Measurements from ENCODE around the gene DISP2.

DISP2 gene

DNA sequence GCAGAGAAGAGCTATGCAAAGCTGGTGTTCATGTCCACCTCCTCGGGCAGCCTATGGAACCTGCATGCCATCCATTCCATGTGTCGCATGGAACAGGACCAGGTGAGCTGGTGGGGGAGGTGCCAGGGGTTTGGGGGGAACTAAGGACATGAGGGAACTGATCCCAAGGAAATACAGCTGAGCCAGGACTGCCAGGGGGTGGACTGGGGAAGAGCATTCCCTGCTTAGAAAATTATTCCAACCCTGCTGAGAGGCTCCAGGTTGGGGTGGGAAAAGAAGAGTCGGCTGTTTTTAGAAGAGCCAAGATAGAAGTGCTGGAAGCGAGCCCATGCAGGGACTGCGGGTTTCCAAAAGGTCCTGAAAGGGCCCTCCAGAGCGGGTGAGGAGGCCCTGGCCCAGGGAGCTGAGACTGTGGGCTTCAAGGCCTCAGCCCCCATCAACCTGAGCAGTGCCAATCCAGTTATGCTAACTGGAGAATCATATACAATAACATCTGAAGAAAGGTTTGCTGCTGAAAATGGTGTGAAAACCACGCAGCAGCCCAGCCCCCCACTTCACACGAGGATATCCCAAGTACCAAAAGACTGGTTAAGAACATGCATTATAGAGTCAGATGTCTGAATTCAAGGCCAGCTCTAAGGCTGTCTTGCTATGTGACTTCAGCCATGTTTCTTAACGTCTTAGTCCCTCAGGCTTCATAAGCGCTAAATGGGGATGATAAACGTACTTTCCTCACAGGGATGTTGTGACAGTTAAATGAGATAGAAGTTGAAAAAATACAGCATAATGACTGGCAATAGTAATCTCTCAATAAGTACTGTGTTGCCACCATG, 7.8 kb downstream of the DISP2 start:
- DNase-seq, result no peak

DNA sequence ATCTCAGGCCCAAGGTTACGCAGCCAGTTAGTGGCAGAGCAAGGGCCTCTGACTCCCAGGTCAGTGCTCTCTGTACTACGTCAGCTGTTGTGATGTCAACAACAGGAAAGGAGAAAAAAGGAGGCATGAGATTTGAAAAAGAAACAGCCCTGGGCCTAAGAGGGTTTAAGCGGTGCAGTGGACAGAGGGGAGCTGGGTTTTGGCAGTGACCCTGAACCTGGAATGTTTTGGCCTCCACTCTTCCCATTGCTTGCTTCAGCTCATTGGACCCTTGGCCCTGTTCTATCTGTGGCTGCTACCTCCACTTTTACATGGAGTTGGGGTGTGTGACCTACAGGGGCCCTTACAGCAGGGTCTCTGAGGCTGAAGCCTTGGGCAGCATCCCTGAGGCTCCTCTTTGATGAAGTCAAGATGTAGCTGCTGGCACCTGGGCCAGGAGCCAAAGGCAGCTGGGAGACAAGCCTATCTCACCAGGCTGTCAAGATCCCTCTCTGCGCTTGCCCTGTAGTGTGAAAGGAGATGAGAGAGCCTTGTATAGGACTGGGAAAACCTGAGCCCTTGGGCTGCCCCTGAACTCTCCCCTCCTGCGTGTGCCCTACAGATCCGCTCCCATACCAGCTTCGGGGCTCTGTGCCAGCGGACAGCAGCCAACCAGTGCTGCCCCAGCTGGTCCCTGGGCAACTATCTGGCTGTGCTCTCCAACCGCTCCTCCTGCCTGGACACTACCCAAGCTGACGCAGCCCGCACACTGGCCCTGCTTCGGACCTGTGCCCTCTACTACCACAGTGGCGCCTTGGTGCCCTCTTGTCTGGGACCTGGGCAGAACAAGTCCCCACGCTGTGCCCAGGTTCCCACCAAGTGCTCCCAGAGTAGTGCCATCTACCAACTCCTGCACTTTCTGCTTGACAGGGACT, 8.7 kb downstream of the DISP2 start:
- DNase-seq, result no peak

DNA sequence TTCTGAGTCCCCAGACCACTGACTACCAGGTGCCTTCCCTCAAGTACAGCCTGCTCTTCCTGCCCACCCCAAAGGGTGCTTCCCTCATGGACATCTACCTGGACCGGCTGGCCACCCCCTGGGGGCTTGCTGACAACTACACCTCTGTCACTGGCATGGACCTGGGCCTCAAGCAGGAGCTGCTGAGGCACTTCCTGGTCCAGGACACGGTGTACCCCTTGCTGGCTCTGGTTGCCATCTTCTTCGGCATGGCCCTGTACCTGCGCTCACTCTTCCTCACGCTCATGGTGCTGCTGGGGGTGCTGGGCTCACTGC, 9.3 kb downstream of the DISP2 start:
- no peak for DNase-seq

DNA sequence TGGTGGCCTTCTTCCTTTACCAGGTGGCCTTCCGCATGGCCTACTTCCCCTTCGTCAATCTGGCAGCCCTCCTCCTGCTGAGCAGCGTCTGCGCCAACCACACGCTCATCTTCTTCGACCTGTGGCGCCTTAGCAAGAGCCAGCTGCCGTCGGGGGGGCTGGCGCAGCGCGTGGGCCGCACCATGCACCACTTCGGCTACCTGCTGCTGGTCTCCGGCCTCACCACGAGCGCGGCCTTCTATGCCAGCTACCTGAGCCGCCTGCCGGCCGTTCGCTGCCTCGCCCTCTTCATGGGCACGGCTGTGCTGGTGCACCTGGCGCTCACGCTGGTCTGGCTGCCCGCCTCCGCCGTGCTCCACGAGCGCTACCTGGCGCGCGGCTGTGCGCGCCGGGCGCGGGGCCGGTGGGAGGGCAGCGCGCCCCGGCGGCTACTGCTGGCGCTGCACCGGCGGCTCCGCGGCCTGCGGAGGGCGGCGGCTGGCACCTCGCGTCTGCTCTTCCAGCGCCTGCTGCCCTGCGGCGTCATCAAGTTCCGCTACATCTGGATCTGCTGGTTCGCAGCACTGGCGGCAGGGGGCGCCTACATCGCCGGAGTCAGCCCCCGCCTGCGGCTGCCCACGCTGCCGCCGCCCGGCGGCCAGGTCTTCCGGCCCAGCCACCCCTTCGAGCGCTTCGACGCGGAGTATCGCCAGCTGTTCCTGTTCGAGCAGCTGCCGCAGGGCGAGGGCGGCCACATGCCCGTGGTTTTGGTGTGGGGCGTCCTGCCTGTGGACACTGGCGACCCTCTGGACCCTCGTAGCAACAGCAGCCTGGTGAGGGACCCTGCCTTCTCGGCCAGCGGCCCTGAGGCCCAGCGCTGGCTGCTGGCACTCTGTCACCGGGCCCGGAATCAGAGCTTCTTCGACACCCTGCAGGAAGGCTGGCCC, 9.9 kb downstream of the DISP2 start:
- DNase-seq, result peak; percentile 80 to 86

DNA sequence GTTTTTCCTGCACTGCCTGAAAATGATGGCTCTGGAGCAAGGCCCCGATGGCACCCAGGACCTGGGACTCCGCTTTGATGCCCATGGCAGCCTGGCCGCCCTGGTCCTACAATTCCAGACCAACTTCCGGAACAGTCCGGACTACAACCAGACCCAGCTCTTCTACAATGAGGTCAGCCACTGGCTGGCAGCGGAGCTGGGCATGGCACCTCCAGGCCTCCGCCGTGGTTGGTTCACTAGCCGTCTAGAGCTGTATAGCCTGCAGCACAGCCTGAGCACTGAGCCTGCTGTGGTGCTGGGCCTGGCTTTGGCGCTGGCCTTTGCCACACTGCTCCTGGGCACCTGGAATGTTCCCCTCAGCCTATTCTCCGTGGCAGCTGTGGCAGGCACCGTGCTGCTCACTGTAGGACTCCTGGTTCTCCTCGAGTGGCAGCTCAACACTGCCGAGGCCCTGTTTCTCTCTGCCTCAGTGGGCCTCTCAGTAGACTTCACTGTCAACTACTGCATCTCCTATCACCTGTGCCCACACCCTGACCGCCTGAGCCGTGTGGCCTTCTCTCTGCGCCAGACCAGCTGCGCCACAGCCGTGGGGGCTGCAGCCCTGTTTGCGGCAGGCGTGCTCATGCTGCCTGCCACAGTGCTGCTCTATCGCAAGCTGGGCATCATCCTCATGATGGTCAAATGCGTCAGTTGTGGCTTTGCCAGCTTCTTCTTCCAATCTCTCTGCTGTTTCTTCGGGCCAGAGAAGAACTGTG, 10.9 kb downstream of the DISP2 start:
- no peak for DNase-seq

DNA sequence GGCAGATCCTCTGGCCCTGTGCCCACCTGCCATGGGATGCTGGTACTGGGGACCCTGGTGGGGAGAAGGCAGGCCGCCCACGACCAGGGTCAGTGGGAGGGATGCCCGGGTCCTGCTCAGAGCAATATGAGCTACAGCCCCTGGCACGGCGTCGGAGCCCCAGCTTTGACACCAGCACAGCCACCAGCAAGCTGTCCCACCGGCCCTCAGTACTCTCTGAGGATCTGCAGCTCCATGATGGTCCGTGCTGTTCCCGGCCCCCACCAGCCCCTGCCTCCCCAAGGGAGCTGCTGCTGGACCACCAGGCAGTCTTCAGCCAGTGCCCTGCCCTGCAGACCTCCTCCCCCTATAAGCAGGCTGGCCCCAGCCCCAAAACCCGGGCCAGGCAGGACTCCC, 11.5 kb downstream of the DISP2 start:
- DNase-seq, result no peak

DNA sequence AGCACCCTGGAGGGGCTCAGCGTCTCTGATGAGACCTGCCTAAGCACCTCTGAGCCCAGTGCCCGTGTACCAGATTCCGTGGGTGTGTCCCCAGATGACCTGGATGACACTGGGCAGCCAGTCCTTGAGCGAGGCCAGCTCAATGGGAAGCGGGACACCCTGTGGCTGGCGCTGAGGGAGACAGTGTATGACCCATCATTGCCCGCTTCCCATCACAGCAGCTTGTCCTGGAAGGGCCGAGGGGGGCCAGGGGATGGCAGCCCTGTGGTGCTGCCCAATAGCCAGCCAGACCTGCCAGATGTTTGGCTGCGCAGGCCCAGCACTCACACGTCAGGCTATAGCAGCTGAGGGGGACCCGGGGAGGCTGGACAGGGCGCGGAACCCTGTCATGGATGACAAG, 12.0 kb downstream of the DISP2 start:
- no peak for DNase-seq

DNA sequence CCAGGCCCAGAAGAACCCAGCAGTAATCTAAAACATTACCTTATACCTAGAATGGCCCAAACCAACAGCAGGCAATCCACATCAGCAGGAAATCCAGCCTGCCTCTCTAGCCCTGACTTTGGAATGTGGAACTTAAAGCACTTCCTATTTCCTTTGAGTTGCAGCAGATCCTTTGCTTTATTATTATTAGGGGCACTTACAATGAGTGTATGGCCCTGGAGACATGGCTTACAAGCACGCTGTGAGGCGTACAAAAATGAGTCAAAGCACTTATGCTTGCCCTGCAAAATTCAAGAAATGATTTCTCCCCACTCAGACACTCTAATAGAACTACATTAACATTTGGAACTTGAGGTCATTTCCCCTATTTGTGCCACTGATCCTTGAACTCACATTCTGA, 15.0 kb downstream of the DISP2 start:
- DNase-seq, result no peak

DNA sequence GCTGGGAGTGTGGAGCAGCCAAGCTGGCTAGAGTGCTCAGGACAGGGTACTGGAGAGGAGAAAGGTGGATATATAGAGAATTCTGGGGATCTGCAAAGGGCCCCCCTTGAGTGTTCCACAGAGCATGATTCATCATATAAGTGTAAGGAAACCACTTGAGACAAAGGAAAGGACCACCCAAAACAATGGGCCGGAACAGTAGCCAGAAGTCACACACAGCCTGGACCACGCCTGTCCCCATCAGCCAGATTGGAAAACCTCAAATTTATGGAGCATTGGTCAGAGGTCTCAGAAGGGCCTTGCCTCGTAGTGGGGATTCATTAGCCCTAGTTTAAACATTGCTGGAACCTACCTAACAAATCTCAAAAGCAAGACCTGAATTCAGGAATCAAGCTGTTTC, 19.6 kb downstream of the DISP2 start:
- no peak for DNase-seq

DNA sequence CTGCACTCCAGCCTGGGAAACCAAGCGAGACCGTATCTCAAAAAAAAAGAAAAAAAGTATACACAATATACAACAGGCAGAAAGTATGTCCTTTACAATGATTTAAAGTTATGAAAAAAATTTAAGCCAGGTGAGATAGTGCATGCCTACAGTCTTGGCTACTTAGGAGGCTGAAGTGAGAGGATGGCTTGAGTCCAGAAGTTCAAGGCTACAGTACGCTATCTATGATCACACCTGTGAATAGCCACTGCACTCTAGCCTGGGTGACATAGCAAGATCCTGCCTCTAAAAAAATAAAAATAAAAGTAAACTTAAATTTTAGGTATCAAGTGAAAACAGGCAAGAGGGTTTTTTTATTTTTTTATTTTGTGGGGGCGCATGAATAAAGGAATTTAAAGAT, 21.4 kb downstream of the DISP2 start:
- no peak for DNase-seq

DNA sequence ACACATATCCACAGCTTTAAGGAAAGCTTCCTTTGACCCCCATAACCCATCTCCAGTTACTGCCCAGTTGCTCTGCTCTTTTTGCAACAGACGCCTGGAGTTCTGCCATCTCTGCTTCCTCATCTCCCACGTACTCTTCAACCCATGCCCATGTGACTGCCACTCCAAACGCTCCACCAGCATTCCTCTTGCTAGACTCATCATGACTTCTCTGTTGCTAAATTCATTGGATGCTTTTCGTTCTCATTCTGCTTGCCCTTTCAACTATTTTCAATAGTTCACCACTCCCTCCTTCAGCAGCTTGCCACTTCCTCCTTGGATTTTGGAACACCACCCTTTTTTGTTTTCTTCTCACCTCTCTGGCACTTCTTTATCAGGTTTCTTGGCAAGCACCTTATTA, 21.8 kb downstream of the DISP2 start:
- no peak for DNase-seq

DNA sequence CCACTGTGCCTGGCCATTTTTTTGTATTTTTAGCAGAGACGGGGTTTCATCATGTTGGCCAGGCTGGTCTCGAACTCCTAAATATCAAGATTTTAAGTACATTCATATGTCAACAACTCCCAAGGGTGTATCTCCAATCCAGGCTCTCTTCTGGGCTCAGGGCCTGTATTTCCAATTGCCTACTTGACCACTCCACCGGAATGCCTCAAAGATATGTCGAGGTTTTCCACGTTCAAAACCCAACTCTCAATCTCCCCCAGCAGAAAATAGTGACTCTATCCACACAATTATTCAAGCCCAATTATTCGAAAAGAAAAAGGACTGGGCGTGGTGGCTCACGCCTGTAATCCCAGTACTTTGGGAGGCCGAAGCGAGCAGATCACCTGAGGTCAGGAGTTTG, 22.6 kb downstream of the DISP2 start:
- no peak for DNase-seq

DNA sequence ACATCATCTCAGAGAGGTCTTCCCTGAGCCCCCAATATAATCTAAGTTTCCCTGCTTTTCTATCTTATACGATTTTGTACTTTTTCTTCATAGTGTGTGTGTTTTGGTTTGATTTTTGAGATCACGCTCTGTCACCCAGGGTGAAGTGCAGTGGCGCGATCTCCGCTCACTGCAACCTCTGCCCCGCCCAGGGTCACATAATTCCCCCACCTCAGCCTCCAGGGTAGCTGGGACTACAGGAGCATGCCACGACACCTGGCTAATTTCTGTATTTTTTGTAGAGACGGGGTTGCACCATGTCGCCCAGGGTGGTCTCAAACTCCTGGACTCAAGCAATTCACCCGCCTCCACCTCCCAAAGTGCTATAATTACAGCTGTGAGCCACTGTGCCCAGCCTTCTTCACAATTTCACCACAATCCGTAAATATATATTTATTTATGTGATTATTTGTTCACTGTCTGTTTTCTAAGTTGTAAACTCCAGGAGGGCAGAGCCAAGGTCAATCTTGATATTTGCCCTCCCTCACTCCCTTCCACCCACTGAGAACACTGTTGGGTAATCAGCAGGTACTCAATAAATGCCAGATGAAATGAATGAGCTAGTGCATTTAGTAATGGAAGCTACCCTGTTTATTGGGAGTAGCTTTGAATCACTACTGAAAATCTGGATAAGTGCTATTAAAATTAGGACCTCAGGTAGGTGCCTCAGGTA, 24.0 kb downstream of the DISP2 start:
- no peak for DNase-seq

DNA sequence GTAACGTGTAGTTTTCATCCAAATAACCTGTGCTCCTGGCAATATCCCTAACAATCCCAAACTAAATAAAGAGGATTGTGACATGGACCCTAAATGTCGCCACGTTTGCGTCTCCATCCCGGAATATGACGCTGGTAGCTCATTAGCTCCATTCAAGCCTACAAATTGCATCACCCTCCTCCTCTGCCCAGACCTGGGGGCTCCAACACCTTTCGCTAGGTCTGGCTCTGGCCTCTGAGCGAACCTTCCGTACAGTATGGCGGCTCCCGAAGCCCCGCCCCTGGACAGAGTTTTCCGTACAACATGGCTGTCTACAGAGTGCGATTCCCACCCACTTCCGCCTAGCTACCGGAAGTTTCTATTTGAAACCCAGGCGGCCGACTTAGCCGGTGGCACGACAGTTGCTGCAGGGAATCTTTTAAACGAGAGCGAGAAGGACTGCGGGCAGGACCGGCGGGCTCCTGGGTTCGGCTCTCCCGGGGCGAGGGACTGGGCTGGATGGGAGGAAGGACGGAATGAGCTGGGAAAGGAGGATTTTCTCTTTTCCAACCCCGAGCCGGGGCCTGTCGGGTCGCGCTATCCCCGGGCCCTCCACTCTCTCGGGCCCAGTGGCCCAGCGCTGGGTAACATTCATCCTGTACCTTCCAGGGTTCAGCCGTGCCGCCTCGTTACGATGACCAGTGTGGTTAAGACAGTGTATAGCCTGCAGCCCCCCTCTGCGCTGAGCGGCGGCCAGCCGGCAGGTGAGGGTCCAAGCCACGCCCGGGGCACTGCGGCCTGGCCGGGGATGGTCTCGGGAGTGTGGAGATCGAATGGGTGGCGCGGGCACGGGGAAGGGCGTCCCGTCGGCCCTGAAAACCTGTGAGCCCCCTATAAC, 24.8 kb downstream of the DISP2 start, which contains the start of gene KNSTRN:
TSS of gene KNSTRN (plus strand) at position 142 of the 877 bp plus-strand sequence. CDS start at position 257, 115 bp downstream.
- DNase-seq, result peak; percentile 92 to 95

DNA sequence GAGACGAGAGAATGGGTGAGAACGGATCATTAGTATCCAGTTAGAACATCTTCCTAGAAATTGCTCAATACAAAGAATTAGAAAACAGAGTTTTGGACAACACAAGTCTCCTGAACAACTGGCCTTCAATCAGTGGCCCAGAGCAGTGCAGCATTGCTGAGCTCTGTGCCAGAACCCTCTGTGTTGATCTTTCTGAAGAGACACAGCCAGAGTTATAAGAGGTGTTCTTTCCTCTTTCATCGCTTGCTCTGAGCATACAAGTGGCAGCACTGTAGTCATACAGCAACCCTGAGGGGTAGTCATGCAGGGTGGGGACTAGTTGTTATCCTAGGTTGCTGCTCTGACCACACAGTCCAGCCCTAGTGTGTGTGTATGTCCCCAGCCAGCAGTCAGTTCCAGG, 28.5 kb downstream of the DISP2 start:
- no peak for DNase-seq

DNA sequence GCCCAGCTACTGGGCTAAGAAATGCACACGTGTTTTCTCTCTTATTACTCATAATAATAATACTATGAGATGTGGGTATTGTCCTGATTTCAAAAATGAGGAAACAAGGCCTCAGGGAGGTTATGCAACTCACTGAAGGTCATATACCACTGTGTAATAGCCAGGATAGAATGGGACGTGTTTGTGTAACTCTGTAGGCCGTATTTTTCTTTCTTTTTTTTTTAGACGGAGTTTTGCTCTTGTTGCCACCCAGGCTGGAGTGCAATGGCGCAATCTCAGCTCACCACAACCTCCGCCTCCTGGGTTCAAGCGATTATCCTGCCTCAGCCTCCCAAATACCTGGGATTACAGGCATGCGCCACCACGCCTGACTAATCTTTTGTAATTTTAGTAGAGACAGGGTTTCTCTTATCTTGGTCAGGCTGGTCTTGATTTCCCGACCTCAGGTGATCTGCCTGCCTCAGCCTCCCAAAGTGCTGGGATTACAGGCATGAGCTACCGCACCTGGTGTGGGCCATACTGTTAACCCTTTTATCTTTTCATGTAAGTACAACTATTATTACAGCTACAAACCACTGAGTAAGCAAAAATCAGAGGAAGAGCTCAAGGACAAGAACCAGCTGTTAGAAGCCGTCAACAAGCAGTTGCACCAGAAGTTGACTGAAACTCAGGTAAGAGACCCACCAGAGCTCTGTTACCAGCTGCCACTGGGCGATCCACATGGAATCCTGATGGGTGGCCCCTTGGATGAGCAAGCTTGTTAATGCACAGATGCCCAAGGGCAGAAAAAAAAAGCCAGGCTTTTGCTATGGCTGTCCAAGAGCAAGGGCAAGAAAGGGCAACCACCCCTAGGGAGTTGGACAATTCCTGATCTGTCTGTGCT, 31.2 kb downstream of the DISP2 start:
- DNase-seq, result no peak

DNA sequence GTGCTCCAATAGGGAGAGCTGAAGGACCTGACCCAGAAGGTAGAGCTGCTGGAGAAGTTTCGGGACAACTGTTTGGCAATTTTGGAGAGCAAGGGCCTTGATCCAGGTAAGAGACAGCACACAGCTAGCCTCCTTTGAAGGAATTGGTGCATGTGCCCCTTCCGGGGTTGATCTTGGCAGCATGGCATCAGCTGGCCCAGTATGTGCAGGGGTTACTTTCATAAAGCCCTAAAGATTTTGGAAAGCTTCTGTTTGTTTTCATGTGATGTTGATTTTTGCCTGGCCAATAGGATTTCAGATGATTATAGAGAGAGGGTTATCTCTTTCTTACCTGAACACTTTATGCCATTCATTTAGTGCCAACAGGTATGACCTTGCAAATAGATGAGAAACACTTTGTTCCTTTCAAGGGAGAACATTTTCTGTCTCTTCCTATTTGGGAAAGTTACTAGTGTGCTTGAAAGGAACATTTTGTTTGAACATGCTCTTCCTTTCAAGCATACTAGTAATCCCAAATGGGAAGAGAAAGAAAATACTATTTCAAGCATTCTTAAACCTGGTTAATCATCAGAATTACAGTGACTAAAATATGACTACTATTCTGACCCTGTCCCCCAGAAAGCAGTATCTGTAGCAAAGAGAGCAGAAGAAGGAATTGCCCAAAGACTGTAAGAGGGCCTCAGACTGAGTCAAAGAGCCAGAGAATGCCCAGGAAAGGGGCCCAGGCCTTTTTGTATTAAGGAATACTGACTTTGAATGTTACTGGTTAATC, 32.0 kb downstream of the DISP2 start:
- DNase-seq, result no peak

Measured in activated CD4-positive, alpha-beta T cell treated with anti-CD3 and anti-CD28 coated beads for 4 hours (primary cell).